Astrocyte of the cerebellum (primary cell): Measurements from ENCODE around the gene BRSK2.
"Not testable (repeated sequence)": the region's sequence is repeated elsewhere in the genome, so short reads cannot be mapped to it uniquely, and the experiment has no call there.

Experiments used
- DNase-seq: peaks from one replicate; pipeline ENCODE4 v3.0.0-alpha.2; 2011; ENCODE audit warnings: low read depth
- H3K4me3 ChIP-seq: 2 replicates; pipeline ENCODE4 v1.5.1; 2011; ENCODE audit warnings: mild to moderate bottlenecking, low read depth, low read length, moderate library complexity
- in situ Hi-C: cut with HindIII; loops from 2 replicates; pipeline ENCODE4 v1.10.0; 2017; ENCODE audit warnings: low sequenced_read_pairs
- TF ChIP-seq, protein P1 (sequence below): IDR thresholded peaks from 2 replicates; pipeline ENCODE4 v1.5.1; 2012; ENCODE audit warnings: low read length, low read depth, moderate library complexity, mild to moderate bottlenecking; ENCODE audit errors: missing control alignments

BRSK2 gene

DNA sequence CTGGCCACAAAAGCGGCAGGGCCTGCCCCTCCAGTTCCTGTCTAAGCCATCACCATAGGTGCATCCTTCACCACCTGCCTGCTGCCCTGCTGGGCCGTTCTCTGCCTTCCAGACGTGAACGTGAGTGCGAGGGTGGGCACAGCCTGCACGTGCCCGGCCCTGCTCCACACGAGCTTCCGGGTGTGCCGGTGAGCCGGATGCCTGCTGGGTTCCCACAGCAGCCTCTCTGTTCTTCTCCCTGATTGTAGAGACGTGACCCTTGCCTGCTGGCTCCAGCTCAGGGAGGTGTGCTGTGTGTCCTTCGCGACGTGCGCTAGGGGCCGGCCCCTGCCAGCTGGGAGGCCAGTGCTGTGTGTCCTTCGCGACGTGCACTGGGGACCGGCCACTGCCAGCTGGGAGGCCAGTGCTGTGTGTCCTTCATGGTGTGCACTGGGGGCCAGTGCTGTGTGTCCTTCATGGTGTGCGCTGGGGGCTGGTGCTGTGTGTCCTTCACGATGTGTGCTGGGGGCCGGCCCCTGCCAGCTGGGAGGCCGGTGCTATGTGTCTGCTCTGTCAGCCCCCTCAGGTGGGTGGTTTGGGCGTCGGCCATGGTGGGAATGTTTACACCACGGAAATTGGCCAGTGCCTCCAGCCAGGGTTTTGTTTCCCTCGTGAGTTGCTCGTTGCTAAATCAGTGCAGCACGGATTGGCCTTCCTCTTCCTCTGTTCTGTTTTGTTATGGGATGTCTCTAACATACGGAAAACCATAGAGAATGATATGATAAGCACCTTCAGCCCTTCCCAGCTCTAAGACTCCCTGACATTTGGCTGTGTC is 35.4 kb upstream of the BRSK2 start:
- no peak for DNase-seq
- no peak overlapping the region for H3K4me3 ChIP-seq
- in situ Hi-C loops, result no loop called here
- TF ChIP-seq, protein P1, sequence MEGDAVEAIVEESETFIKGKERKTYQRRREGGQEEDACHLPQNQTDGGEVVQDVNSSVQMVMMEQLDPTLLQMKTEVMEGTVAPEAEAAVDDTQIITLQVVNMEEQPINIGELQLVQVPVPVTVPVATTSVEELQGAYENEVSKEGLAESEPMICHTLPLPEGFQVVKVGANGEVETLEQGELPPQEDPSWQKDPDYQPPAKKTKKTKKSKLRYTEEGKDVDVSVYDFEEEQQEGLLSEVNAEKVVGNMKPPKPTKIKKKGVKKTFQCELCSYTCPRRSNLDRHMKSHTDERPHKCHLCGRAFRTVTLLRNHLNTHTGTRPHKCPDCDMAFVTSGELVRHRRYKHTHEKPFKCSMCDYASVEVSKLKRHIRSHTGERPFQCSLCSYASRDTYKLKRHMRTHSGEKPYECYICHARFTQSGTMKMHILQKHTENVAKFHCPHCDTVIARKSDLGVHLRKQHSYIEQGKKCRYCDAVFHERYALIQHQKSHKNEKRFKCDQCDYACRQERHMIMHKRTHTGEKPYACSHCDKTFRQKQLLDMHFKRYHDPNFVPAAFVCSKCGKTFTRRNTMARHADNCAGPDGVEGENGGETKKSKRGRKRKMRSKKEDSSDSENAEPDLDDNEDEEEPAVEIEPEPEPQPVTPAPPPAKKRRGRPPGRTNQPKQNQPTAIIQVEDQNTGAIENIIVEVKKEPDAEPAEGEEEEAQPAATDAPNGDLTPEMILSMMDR, result no peak

DNA sequence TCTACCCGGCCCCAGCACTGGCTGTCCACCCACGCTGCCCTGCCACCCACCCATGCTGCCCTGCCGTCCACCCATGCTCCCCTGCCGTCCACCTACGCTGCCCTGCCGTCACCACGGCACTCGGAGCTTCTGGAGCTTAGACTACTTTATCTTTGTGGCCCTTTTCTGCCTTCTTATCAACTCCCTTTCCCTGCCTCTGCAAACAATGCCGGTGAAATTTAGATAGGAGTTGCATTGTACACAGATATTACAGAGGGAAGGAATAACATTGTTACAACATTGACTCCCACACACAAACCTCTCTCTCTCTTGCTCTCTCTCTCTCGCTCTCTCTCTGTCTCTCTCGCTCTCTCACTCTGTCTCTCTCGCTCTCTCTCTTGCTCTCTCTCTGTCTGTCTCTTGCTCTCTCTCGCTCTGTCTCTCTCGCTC is 33.7 kb upstream of the BRSK2 start:
- in situ Hi-C loops, result no loop called here
- TF ChIP-seq, protein P1, result no peak
- no peak for DNase-seq
- no peak overlapping the region for H3K4me3 ChIP-seq

DNA sequence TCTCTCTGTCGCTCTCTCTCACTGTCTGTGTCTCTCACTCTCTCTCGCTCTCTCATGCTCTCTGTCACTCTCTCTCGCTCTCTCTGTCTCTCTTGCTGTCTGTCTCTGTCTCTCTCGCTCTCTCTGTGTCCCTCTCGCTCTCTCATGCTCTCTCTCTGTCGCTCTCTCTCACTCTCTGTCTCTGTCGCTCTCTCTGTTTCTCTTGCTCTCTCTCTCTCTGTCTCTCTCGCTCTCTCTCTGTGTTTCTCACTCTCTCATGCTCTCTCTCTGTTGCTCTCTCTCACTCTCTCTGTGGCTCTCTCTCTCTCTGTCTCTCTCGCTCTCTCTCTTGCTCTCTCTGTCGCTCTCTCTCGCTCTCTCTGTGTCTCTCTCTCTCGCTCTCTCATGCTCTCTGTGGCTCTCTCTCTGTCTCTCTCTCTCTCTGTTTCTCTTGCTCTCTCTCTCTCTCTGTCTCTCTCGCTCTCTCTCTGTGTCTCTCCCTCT is 33.2 kb upstream of the BRSK2 start:
- no peak overlapping the region for H3K4me3 ChIP-seq
- TF ChIP-seq, protein P1, result no peak
- in situ Hi-C loops, result no loop called here
- no peak for DNase-seq

DNA sequence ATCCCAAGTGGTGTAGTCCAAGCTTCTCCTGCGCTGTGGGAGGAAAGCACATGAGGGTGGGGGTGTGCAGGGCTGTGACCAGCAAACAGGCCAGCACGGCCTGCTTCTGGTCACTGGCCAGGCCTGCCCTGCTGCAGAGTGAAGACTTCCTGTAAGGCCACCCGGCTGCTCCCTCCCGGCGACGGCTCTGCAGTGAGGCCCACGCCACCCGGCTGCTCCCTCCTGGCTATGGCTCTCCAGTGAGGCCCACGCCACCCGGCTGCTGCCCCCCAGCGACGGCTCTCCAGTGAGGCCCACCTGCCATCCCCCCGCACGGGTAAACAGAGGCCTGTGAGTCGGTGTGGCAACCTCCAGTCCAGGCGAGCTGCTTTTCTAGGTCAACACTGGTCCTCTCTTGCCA is 31.4 kb upstream of the BRSK2 start:
- TF ChIP-seq, protein P1, result no peak
- in situ Hi-C loops, result no loop called here

DNA sequence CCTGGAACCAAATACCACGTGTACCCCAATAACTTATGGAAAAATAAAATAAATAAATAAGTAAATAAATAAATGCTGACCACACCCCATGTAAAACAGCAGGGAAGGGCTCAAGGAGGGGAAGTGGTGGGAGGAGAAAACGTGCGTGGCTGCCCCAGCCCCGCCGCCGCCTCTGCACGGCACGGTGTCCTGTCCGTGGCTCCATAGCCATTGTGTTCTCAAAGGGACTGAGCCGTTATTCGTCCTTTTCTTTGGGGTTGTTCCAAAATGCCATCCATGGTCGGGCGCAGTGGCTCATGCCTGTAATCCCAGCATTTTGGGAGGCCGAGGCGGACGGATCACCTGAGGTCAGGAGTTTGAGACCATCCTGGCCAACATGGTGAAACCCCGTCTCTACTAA is 30.8 kb upstream of the BRSK2 start:
- H3K4me3 ChIP-seq, DNase-seq, in situ Hi-C loops: not testable (repeated sequence)

More for the DNA sequence above, 31.4 kb upstream of the BRSK2 start:
- DNase-seq, result no peak
- H3K4me3 ChIP-seq, result no peak overlapping the region

DNA sequence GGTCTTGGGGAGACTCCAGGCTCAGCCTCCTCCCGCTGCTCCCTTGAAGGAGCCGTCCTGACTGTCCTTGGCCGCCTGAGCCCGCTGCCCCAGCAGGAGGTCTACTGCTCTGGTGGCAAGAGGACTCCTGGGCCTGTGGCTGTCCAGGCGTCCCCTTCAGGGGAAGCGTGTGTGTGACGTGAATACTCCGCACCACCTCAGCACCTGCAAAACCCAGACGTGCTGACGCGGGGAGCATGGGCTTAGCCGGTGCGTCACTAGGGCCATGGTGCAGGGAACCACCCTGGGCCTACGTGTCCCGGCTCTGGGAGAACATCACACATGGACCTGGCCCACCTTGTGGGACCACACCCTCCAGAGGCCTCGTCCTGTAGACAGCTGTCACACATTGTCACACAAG is 30.2 kb upstream of the BRSK2 start:
- in situ Hi-C loops, result no loop called here
- no peak for DNase-seq
- TF ChIP-seq, protein P1, result no peak
- H3K4me3 ChIP-seq, result no peak overlapping the region

DNA sequence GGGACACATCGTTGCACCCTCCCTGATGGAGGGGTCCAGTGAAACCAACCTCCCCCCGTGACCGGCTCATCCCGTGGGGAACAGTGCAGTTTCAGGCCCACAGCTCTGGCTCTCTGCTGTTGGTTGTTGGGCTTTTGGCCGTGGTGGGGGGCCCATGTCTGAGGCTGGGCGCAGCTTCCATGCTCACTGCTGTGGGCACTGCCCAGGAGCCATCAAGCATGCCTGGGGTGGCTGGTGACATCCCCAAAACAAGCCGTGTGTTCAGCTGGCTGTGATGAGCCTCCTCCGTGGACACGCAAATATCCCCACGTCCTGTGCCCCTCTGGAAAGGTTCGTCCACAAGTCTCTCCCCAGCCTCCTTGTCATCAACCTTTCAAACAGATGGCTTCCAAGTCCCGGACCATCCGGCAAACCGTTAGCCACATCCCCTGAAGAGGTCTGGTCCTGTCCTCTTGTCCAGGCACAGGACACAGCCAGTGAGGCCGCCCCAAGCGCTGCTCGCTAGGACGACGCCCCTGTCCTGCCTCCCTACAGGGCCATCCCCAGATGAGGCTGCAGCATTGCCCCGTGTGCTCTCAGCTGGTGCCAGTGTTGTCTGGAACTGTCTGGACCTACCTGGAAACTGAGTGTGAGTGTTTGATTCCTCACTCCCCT is 29.4 kb upstream of the BRSK2 start:
- in situ Hi-C loops, result no loop called here
- DNase-seq, result no peak
- TF ChIP-seq, protein P1, result no peak
- no peak overlapping the region for H3K4me3 ChIP-seq
